Fibroblast of skin of back (primary cell): ENCODE results near the gene TMC5.
A peak's percentile ranks its signal among the peaks of the same experiment; 100 is the strongest.
"Not testable (repeated sequence)": the region's sequence is repeated elsewhere in the genome, so short reads cannot be mapped to it uniquely, and the experiment has no call there.

Source experiments
- DNase-seq: peaks from one replicate; pipeline ENCODE4 v3.0.0-alpha.2; 2013

TMC5 gene

DNA sequence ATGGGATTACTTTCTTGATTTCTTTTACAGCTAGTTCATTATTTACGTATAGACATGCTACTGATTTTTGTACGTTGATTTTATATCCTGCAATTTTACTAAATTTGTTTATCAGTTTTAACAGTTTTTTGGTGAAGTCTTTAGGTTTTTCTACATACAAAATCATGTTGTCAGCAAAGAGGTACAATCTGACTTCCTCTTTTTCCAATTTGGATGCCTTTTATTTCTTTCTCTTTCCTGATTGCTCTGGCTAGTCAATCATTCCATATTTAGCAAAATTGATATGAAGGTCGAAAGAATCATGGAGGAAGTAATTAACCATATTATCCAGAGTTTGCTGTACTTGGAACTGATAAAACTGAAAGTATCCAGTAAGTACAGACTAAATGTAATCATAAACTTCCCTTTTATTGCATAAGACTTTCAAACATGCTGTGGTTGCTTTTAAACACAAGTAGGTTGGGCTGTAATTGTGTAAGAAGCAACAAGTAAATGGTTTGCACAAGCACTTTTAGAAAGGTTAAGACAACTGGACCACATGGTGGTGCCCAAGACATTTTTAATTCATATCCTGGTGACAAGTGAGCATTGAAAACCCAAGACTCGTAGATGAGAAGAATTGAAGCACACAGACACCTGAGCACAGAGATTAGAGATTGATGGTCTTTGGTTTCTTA, 95.8 kb downstream of the TMC5 start:
- DNase-seq: no peak

DNA sequence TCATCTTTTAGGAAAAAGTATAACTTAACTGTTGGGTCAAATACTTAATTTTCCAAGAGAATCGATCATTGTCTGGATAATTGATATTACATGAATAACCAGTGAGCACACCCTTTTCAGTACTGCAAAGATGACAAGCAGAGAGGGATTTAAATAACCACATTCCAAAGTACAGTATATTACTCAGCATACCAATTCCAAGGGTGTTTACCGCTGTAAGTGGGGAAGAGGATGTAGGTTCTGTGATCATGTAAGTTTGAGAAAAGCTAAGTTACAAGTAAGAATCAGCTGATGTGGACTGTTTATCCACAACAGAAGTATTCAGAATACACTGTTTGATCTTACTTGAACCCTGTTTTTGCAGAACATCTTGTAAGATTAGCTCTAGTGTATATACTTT, 98.1 kb downstream of the TMC5 start:
- DNase-seq: no peak

DNA sequence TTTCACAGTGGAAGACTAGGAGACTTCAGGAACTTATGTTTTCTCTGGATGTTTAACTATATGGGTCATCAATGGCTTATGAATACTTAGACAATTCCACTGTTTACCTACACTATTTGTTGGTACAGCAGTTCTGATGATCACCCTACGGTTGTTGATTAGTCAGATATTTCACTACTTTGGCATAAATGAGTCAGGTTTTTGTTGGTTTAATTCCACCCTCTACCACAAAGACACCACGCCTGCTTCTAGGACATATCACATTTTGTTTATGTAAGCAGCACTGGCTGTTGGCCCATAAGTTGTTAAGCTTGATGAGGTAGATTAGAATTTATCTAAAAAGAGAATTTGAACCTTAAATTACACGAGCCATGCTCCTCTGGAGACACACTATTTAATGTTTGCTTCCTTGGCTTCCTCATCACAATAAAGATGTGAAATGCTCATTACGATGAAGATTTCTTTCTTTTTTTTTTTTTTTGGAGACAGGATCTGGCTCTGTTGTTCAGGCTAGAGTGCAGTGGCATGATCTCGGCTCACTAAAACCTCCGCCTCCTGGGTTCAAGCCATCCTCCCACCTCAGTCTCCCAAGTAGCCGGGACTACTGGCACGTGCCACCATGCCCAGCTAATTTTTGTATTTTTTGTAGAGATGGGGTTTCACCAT, 99.9 kb downstream of the TMC5 start:
- DNase-seq: peak; percentile 38

DNA sequence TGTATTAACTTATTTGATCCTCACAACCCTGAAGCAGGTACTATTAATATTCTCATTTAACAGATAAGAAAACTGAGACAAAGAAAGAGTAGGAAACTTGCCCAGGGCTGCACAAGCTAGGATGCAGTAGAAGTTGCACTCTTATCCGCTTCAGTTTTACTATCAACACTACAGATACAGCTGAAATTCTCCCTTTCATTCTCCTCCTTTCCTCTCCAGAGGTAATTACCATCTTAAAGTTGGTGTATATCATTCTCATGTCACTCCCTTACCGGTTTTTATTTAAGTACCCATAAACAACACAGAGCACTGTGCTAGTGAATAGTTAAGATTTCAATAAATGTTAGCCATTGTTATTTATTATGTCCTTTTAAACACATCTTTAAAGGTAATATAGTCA, 100.7 kb downstream of the TMC5 start:
- no peak for DNase-seq

DNA sequence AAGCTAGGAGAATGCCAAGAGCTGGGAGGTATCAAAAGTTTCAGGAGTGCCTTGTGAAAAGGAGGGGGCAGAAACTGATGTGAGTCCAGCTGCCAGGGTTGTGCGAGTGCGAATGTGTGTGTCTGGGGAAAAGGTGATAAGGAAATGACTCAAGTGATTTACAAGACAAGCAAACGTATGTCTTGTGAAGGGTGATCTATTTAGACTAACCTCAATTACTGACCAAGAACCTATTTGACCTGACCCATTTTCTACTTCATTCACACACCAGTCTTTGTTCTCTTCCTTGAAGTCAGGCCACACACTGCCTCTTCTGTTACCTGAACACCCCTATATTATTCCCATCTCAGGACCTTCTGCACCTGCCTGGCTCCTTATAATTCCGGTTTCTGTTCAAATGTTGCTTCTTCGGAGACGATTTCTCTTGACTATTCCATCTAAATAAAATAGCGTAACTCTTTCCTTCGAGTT, 103.2 kb downstream of the TMC5 start:
- no peak for DNase-seq

DNA sequence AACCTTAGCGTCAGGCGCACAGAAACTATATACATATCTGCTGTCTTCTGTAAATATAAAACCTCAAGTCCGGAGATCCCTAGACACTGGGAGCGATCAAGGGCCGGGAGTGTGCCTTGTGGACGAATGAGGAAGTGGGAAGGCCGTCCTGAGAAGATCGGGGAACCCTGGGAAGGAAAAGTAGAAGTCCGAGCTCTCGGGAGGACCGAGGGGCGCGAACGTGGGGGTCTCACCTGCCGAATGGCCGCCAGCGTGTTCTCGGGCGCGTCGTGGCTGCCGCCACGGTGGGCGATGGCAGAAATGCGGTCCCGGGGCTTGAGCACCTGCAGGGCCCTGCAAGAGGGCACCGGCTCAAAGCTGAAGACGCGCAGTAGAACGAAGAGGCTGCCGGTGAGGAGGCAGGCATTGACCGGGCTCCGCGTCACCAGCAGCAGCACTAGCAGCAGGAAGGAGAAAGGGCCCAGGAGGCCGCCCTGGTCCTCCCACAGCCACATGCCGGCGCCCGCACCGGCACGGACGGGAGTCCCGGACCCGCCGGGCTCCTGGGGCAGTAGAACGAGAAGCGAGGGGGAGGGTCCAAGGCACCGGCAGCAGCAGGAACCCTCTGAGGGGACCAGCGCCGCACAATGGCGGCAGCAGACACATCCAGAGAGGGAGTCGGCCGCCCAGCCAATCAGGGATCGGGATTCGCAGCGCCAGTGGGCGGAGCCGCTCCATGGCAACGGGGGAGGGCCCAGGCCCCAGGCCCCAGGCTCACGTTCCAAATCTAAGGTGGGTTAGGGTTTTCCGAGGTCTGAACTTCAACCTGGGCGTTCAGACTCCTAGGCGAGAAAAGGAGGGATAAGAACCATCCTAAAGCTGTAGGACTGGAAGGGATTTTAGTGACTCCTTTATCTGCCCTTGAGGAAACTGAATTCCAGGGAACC, 104.1 kb downstream of the TMC5 start, which contains the start of gene GDE1:
GDE1 (minus strand) TSS at position 628 of the 926 bp plus-strand sequence; CDS start at position 494, 134 bp downstream.
- peak; percentile 90 for DNase-seq

DNA sequence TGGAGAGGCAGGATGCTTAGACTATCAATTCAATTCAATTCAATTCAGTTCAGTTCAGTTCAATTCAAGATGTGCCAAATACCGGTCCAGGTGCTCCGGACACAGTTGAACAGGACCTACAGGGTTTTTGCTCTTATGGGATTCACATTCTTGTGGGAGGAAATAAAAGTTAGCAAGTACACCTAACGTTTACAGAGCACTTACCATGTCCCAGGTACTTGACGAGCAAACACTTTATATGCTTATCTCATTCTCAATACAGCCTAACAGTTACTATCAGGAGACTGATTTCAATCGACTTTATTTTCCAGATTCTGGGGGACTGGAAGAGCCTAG, 104.7 kb downstream of the TMC5 start:
- no peak for DNase-seq

DNA sequence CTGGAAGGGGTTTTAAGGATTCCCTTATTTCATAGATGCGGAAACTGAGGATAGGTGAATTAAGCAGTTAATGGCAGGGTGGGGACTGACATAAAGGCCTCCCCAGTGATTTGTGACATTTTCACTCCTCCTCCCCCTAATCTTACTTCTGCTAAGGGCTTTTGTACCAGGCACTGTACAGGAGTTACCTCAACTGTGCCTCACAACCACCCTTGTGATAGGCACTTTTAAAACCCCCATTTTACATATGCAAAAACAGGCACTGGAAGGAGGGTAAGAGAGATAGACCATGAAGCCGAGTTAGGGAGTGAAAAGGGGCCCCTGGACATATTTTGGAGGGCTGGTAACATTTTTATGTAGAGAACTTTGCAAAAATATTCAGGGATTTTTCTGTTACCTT, 105.1 kb downstream of the TMC5 start:
- DNase-seq: no peak

DNA sequence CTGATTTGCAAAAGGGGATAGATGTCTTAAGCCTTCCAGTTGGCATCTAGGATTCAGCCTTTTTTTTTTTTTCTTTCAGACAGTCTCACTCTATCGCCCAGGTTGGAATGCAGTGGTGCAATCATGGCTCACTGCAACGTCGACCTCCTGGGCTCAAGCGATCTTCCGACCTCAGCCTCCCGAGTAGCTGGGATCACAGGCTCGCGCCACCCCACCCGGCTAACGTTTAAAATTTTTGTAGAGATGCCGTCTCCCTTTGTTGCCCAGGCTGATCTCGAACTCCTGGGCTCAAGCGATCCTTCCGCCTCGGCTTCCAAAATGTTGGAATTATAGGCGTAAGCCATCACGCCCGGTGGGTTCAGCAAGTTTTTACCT, 105.5 kb downstream of the TMC5 start:
- DNase-seq: no peak

DNA sequence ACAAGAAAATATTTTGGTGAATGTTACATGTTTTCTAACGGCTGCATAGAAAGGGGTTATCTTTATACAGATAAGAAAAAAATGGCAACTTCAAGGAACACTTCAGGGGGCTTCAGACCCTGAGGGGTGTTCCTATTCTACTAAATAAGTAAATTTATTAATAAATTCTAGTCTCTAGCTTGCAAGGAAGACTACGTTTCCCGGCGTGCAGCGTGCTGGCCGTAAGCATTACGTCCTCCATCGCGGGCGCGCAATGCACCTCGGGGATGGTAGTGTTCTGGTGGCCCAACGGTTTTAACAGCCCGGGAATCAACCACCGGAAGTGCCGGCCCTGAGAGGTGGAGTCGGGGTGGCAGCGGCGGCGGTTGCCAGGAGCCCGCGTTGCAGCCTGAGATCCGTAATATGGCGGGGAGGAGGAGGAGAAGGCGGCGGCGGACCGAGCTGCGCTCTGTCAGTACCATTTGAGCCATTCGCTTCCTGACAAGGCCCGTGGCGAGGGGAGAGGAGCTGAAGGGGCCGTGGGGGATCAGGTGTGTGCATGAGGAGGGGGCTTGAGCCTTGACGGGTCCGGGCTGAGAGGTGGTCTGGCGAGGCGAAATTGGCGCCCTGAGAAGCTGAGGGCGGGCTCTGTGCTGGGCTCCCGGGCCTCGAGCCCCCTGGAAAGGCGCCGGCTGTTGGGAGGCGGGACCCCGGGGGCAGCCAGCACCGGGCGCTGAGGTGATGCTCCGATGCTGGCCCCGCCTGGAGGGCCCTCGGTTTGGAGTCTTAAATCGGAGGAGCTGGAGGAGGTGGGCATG, 106.1 kb downstream of the TMC5 start, which contains the start of gene CCP110:
CCP110 (plus strand) TSS at position 384 of the 797 bp plus-strand sequence. CDS start 3,940 bp downstream, outside the sequence.
- peak; percentile 97 for DNase-seq

DNA sequence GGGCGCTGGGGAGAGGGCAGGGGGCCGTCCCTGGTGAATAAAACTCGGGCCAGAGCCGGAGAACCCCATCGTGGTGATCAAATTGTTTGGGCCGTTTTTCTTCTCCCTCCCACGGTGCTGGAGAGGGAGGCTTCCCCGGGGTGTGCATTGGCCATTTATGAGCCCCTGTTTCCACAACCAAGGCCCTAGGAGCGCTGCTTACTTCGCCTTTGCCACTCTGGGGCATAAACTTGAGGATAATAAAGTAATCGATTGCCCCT, 106.6 kb downstream of the TMC5 start:
- no peak for DNase-seq

DNA sequence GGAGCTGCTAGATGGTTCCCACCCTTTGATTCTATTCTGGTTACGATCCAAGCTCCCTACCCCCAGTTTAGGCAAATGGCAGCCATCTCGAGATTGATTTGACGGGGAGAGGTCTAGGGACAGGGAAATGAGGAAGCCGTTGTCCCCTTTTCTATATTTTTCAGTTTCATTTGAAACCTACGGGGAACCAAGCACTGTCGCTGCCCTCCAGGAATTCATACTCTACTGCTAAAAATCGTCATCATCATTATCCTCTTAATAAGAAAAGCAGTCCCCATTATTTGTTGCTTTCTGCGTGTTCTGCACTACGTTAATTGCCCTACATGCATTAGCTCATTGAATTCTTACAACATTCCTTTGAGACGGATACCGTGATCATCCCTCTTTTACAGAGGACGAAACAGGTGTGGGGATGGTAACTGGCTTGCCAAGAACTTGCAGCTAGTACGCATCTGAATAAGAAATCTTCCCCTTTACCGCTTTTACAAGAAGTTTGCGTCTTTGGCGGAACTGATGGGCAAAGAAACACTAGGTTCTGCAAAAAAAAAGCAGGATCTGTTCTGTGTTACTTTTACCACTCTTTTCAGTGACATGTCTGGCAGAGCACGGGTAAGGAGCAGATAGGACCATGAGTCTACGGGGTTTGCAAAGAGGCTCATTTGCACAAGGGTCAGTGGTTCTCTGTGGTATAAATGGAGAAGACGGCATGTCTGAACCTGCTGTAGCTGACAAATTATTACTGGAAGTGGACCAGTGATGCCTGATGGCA, 107.1 kb downstream of the TMC5 start:
- no peak for DNase-seq

DNA sequence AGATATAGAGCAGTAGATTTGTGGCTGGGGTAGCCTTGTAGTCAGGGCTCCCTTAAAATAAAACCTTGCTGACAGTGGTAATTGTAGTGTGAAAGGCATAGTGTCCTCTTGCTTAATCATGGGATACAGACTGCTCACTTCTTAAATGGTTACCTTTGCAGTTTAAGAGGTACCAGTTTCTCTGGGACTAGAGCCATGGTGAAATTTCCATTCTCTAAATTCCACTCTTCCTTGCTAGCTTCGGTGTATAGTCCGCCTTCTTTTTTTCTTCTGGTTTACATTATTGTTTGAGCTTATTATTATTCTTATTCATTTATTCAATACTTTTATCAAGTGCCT, 107.7 kb downstream of the TMC5 start:
- no peak for DNase-seq

DNA sequence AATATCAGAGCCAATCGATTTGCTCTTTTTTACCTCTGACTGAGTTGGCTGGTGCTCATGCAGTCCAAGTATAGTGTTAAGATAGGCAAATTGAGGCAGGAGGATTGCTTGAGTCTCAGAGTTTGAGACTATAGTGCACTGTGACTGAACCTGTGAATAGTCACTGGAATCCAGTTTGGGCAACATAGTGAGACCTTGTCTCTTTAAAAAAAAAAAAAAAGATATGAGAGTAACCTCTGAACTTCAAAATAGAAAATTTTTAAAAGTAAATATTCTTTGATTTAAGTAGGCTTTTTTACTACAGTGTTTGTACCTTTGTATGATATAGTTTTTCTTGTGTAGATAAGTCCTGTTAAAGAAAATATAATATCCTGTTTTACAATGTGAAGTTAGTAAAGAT, 109.5 kb downstream of the TMC5 start:
- DNase-seq: no peak

DNA sequence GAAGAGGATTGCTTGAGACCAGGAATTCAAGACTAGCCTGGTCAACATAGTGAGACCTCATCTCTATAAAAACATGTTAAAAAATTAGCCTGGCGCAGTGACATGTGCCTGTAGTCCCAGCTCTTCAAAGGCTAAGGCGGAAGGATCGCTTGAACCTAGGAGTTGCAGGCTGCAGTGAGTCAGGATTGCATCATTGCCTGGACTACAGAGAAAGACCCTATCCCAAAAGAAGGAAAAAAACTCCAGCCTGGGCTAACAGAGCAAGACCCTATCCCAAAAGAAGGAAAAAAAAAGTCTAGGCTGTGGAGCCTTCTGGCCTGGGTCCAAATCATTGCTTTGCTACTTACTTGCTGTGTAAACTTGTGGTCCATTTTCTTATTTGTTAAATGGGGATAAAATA, 111.0 kb downstream of the TMC5 start:
- no peak for DNase-seq

DNA sequence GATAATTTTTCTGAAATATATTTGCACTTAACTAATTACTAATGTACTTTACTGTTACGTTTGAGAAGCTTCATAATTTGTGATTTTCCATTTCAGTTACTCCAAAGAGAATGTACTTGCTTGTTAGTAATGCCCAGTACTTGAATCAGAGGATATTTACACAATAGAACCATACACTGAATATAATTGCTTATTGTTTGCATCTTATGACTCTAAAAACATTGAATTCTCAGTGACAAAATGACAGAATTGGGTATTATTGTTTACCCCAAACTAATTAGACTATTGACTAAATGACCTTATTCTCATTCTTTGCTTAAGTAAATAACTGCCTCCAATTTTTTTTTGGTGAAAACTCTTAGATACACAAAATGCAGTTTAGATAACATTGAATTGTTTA, 114.9 kb downstream of the TMC5 start:
- no peak for DNase-seq

DNA sequence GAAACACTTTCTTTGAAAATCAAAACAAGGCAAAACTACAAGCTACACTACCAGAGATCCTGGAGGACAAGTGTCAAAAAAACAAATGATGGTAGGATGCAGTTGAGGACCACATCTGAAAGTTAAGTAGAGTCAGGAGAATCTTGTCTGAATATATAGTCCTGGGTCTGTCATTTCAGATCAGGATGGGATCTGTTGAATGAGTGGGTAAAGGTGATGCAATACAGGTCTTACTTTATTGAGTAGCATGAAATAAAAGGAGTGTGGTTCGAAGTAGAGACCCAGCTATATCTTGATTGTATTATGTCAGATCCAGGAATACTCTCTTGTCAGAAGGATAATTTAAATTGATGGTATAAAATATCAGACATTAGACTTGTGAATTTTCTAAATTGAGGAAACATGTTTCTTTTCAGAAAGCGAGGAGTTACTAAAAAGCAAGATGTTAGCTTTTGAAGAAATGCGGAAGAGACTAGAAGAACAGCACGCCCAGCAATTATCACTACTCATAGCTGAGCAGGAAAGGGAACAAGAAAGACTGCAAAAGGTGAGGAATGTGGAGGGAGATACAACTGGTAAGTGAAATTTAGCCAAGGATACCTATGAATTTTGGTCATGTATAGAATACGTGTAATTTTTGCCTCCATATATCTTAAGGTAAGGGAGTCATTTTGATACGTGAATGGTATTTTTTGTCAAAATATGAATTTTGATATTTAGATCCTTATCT, 122.7 kb downstream of the TMC5 start:
- no peak for DNase-seq

DNA sequence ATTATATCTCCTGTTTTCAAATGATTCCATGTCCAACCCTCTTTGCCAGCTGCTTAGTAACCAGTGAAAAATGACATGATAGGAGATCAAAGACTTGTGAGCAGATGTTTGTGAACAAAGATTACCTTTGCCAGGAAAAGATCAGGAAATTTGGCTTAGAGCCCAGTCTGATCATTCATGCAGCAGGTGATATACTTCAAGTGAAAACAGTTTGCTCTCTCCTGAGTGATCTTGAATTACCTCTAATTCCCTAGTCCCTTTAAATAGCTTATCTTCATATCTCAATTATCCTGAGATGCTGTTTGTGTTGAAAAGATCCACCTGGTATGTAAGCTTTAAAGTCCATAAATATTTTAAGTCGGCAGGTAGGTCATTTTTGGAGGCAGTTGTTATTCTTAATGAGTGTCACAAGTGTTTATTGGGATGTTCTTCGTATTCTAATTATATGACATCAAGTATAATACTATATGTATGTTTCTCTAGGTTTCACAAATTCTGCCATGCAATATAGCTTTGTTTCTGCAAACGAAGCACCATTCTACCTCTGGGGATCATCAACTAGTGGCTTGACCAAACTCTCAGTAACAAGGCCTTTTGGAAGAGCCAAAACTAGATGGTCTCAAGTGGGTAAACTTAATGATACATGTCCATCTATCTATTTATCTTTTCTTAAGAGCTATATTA, 124.6 kb downstream of the TMC5 start:
- no peak for DNase-seq

DNA sequence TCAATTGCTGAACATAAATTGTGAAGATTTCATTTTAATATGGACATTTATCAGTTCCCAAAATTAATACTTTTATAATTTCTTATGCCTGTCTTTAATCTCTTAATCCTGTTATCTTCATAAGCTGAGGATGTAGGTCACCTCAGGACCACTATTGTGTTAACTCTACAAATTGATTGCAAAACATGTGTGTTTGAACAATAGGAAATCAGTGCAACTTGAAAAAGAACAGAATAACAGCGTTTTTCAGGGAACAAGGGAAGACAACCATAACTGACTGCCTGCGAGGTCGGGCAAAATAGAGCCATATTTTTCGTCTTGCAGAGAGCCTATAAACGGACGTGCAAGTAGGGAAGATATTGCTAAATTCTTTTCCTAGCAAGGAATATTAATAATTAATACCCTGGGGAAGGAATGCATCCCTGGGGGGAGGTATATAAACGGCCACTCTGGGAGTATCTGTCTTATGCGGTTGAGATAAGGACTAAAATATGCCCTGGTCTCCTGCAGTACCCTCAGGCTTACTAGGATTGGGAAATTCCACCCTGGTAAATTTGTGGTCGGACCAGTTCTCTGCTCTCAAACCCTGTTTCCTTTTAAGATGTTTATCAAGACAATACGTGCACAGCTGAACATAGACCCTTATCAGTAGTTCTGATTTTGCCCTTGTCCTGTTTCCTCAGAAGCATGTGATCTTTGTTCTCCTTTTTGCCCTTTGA, 125.8 kb downstream of the TMC5 start:
- not testable (repeated sequence) for DNase-seq

DNA sequence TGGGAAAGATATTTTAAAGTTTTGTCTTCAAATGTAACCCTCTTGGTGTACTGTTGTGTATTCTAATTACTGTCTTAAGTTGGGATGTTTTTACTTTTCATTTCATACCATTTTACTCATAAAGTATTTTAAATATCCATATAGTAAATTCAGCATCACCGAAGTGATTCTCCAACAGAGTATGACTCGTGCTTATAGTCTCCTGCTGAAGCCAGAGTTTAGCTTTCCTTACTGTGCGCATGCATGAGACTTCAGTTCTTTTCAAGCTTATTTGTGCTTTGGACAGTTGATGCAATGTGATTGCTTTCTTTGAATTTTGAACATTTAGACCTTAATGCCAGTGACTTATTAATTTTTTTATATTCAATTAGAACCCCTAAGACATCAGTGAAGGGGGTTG, 130.5 kb downstream of the TMC5 start:
- peak; percentile 13 for DNase-seq
